GM10266 (cell line): ENCODE data around the gene NLRP6.
A peak's percentile ranks its signal among the peaks of the same experiment; 100 is the strongest.

Experiments used
- DNase-seq: peaks from one replicate; pipeline ENCODE4 v3.0.0; 2012; ENCODE audit errors: extremely low spot score
- CTCF ChIP-seq: IDR thresholded peaks from 2 replicates; pipeline ENCODE4 v1.5.1; 2012; ENCODE audit warnings: mild to moderate bottlenecking, low read depth; ENCODE audit not compliant: control insufficient read depth, insufficient read depth; ENCODE audit errors: missing control alignments

NLRP6 gene

DNA sequence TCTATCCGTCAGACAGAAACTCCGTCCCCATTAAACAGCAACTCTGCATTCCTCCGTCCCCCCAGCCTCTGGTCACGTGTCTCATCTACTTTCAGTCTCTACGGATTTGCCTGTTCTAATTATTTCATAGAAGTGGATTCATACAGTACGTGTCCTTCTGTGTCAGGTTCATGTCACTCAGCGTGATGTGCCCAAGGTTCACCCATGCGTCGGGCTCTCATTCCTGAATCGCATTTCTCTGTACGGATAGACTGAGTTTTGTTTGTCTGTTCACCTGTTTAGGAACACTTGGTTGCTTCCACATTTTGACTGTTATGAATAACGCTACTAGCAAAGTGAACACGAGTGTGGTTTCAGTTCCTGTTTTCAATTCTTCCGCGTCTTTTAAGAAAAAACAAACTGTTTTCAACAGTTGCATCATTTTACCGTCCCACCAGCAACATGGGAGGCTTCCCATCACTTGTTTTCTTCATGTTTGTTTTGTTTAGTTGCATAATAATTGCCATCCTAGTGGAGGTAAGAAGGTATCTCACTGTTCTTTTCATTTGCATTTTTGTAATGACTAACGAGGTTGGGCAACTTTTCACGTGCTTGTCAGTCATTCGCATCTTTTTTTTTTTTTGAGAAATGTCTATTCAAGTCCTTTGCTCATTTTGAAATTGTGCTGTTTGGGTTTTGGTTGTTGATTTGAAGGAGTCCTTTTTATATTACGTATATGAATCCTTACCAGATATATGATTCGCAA lies 8.9 kb upstream of the NLRP6 start:
- DNase-seq: peak; percentile 78
- TF ChIP-seq CTCF: no peak

DNA sequence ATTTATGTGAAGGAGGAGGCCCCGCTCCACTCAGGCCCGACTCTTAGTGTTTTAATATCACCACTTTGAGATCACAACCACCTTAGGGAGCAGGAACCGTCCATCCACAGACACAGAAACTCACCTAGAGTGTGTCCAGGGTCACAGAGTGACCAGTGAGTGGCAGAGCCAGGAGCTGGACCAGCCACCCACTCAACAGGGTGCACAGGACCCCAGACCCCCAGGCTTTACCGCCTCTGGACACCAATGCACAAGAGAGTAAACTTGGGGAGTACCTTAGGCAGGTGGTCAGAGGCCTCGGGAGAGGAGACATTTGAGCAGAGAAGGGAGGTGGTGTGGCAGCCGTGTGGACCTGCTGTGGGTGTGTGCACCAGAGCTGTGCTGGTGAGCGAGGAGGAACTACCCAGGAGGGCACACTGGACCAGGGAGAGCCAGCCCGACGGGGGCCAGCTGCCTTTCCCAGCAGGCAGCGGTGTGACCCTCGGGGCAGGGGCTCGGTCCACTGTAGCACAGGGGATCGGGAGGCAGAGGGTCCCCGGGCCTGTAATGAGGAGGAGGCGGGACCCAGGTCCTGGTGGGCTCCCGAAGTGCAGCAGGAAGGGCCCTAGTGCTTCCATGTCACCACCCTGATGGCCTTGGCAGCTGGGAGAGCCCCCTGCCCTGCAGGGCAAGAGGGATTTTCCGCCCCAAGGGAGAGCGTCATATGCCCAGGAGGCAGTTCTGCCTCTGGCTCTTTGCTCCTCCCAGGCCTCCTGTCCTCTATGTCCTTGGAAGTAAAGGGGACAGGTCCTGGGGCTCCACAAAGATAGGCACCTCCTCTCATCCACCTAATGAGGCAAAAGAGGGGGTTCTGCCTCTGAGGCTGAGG lies 7.5 kb upstream of the NLRP6 start:
- no peak for DNase-seq
- TF ChIP-seq CTCF: no peak

DNA sequence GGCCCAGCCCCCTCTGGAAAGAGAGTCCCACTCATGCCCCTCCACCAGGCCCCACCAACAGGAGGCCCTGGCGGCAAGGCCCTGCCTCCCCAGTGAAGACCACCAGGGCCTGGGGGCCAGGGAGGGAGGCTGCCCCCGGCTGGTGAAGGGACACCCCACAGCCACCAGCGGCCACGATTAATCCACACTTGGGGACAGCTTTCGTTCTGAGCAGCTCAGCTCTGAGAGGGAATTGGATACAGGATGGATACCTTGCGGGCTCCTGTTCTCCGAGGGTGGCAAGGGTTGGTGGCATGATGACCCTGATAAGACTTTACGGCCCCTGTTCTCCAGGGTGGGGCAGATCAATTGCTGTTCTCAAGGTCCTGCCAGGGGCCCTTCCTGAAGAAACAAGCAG lies 6.9 kb upstream of the NLRP6 start:
- no peak for TF ChIP-seq CTCF
- DNase-seq: no peak

GRCh38 chr11:272195-272930 lies 5.8 kb upstream of the NLRP6 start:
- TF ChIP-seq CTCF: no peak

GRCh38 chr11:272931-273198 lies 5.3 kb upstream of the NLRP6 start:
- no peak for TF ChIP-seq CTCF
- DNase-seq: no peak

More at GRCh38 chr11:272195-272930, 5.8 kb upstream of the NLRP6 start:
- DNase-seq: no peak

- no peak for DNase-seq
- no peak for TF ChIP-seq CTCF
Measured at GRCh38 chr11:276219-276618, 2.0 kb upstream of the NLRP6 start.
